ENCODE results near the gene PRR12.

The PRR12 gene

DNA sequence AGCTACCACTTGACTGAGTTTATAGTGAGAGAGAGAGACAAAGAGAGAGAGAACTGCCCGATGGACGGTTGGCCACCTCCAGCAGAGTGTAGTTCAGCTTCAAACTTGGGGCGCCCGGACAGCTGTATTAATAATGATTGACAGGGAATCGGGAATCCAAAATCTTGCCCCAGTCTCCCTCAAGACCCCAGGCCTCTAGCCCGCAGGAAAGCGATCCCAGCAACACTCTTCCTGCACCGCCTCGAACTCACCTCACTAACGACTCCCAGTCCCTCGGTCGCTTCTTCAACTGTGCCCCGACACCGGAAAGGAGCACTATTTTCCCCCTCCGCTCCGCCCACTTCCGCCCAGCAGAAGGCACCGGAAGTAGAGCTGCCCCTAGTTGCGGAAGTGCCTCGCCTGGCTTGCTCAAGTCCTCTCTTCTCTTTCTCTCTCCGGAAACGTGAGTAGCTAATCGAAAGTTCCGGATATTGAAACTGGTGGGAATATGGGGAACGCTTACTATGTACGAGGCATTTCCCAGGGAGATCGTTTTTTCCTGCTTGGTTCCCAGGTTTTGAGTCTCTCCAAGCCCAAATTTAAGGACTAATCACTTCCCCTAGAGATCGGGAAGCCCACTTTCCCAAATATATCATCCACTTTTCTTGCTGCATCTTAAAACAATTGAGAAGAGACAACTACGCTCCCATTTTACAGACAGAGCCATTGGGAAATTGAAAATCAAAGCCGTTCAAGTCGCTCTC, 10.5 kb upstream of the PRR12 start, which contains the start of gene NOSIP (continued):
- TF ChIP-seq, protein P1, sequence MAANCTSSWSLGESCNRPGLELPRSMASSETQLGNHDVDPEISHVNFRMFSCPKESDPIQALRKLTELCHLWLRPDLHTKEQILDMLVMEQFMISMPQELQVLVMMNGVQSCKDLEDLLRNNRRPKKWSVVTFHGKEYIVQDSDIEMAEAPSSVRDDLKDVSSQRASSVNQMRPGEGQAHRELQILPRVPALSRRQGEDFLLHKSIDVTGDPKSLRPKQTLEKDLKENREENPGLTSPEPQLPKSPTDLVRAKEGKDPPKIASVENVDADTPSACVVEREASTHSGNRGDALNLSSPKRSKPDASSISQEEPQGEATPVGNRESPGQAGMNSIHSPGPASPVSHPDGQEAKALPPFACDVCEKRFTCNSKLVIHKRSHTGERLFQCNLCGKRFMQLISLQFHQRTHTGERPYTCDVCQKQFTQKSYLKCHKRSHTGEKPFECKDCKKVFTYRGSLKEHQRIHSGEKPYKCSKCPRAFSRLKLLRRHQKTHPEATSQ (tag by site-specific recombination; IDR thresholded peaks at IDR 0.05), result 0 out of 2 replicates have a peak, but pooled peaks have one; percentile 34
- TF ChIP-seq GFI1B (tag by site-specific recombination; IDR thresholded peaks at IDR 0.05) (no peak; the same call in 1 of the 2 replicates), ZNF529 (tag by site-specific recombination; IDR thresholded peaks at IDR 0.05; ENCODE audit: insufficient replicate concordance) (no peak), ZBTB48 (tag by site-specific recombination; IDR thresholded peaks at IDR 0.05) (no peak), ZNF121 (tag by site-specific recombination; IDR thresholded peaks at IDR 0.05) (no peak), ZNF624 (tag by site-specific recombination; IDR thresholded peaks at IDR 0.05) (no peak), ZNF266 (tag by site-specific recombination; IDR thresholded peaks at IDR 0.05; ENCODE audit: low read depth) (no peak), IKZF3 (tag by site-specific recombination; IDR thresholded peaks at IDR 0.05) (peak; percentile 49; the same call in 1 of the 2 replicates), ZFHX2 (tag by site-specific recombination; conservative IDR thresholded peaks at IDR 0.05) (peak; percentile 71), ZNF416 (tag by site-specific recombination; IDR thresholded peaks at IDR 0.05) (no peak), SP3 (tag by site-specific recombination; IDR thresholded peaks at IDR 0.05) (peak; percentile 97), ZNF548 (tag by site-specific recombination; IDR thresholded peaks at IDR 0.05) (no peak), ZNF433 (tag by site-specific recombination; IDR thresholded peaks at IDR 0.05; ENCODE audit: low read depth) (no peak), ZNF521 (tag by site-specific recombination; IDR thresholded peaks at IDR 0.05) (no peak), ZNF175 (tag by site-specific recombination; IDR thresholded peaks at IDR 0.05) (no peak), ZNF514 (tag by site-specific recombination; IDR thresholded peaks at IDR 0.05) (0 out of 2 replicates have a peak, but pooled peaks have one; percentile 9), MZF1 (tag by site-specific recombination; IDR thresholded peaks at IDR 0.05; ENCODE audit: borderline replicate concordance) (no peak), ZNF426 (tag by site-specific recombination; IDR thresholded peaks at IDR 0.05) (no peak), HOXD13 (CRISPR knock-in tag; IDR thresholded peaks at IDR 0.05; ENCODE audit: borderline replicate concordance) (no peak), ZNF404 (tag by site-specific recombination; IDR thresholded peaks at IDR 0.05) (no peak), OSR2 (tag by site-specific recombination; IDR thresholded peaks at IDR 0.05) (no peak), ZNF571 (tag by site-specific recombination; IDR thresholded peaks at IDR 0.05) (no peak), ZNF391 (tag by site-specific recombination; IDR thresholded peaks at IDR 0.05; ENCODE audit: borderline replicate concordance, low read depth) (peak; percentile 97), ZNF837 (tag by site-specific recombination; IDR thresholded peaks at IDR 0.05) (no peak), ZNF184 (tag by site-specific recombination; IDR thresholded peaks at IDR 0.05) (no peak), ZNF48 (tag by site-specific recombination; IDR thresholded peaks at IDR 0.05) (no peak), YY2 (tag by site-specific recombination; IDR thresholded peaks at IDR 0.05) (peak; percentile 88), ZNF19 (tag by site-specific recombination; IDR thresholded peaks at IDR 0.05; ENCODE audit: low read depth) (no peak)
- TF ChIP-seq, protein P2, sequence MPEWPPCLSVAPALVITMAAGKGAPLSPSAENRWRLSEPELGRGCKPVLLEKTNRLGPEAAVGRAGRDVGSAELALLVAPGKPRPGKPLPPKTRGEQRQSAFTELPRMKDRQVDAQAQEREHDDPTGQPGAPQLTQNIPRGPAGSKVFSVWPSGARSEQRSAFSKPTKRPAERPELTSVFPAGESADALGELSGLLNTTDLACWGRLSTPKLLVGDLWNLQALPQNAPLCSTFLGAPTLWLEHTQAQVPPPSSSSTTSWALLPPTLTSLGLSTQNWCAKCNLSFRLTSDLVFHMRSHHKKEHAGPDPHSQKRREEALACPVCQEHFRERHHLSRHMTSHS (tag by site-specific recombination; IDR thresholded peaks at IDR 0.05), result no peak
- TF ChIP-seq, protein P3, sequence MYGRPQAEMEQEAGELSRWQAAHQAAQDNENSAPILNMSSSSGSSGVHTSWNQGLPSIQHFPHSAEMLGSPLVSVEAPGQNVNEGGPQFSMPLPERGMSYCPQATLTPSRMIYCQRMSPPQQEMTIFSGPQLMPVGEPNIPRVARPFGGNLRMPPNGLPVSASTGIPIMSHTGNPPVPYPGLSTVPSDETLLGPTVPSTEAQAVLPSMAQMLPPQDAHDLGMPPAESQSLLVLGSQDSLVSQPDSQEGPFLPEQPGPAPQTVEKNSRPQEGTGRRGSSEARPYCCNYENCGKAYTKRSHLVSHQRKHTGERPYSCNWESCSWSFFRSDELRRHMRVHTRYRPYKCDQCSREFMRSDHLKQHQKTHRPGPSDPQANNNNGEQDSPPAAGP (tag by site-specific recombination; IDR thresholded peaks at IDR 0.05), result peak; percentile 85
- TF ChIP-seq, protein P4, sequence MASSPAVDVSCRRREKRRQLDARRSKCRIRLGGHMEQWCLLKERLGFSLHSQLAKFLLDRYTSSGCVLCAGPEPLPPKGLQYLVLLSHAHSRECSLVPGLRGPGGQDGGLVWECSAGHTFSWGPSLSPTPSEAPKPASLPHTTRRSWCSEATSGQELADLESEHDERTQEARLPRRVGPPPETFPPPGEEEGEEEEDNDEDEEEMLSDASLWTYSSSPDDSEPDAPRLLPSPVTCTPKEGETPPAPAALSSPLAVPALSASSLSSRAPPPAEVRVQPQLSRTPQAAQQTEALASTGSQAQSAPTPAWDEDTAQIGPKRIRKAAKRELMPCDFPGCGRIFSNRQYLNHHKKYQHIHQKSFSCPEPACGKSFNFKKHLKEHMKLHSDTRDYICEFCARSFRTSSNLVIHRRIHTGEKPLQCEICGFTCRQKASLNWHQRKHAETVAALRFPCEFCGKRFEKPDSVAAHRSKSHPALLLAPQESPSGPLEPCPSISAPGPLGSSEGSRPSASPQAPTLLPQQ (tag by site-specific recombination; IDR thresholded peaks at IDR 0.05), result peak; percentile 85
- TF ChIP-seq, protein P5, sequence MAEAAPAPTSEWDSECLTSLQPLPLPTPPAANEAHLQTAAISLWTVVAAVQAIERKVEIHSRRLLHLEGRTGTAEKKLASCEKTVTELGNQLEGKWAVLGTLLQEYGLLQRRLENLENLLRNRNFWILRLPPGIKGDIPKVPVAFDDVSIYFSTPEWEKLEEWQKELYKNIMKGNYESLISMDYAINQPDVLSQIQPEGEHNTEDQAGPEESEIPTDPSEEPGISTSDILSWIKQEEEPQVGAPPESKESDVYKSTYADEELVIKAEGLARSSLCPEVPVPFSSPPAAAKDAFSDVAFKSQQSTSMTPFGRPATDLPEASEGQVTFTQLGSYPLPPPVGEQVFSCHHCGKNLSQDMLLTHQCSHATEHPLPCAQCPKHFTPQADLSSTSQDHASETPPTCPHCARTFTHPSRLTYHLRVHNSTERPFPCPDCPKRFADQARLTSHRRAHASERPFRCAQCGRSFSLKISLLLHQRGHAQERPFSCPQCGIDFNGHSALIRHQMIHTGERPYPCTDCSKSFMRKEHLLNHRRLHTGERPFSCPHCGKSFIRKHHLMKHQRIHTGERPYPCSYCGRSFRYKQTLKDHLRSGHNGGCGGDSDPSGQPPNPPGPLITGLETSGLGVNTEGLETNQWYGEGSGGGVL (tag by site-specific recombination; IDR thresholded peaks at IDR 0.05), result no peak; the same call in 1 of the 2 replicates
- TF ChIP-seq, protein P6, sequence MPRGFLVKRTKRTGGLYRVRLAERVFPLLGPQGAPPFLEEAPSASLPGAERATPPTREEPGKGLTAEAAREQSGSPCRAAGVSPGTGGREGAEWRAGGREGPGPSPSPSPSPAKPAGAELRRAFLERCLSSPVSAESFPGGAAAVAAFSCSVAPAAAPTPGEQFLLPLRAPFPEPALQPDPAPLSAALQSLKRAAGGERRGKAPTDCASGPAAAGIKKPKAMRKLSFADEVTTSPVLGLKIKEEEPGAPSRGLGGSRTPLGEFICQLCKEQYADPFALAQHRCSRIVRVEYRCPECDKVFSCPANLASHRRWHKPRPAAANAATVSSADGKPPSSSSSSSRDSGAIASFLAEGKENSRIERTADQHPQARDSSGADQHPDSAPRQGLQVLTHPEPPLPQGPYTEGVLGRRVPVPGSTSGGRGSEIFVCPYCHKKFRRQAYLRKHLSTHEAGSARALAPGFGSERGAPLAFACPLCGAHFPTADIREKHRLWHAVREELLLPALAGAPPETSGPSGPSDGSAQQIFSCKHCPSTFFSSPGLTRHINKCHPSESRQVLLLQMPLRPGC (tag by site-specific recombination; IDR thresholded peaks at IDR 0.05), result peak; percentile 73

All from HEK293 (cell line).